Inflammatory macrophage treated with lipopolysaccharide for 1 hour (primary cell): ENCODE data around the gene HEYL.
"Not testable (repeated sequence)": the region's sequence is repeated elsewhere in the genome, so short reads cannot be mapped to it uniquely, and the experiment has no call there.

Experiments used
- DNase-seq, 2 donors: peaks; one replicate each; pipeline ENCODE4 v3.0.0-alpha.2; 2020 to 2022

Gene HEYL

DNA sequence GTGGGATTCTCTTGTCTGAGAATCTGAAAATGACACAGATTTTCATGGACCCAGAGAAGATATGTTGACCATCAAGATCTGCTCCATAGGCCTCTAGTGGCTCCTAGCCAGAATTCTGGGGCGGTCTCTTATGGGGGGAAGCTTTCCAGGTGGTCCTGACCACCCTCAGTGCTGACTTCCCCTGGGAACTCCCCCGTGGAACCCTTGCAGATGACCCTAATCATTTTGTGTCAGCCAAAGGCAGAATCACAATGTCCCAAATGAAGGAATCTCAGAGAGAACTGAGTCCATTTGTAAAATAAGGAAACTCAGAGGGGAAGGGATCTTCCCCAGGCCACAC is 3.6 kb downstream of the HEYL start:
- DNase-seq = no peak

DNA sequence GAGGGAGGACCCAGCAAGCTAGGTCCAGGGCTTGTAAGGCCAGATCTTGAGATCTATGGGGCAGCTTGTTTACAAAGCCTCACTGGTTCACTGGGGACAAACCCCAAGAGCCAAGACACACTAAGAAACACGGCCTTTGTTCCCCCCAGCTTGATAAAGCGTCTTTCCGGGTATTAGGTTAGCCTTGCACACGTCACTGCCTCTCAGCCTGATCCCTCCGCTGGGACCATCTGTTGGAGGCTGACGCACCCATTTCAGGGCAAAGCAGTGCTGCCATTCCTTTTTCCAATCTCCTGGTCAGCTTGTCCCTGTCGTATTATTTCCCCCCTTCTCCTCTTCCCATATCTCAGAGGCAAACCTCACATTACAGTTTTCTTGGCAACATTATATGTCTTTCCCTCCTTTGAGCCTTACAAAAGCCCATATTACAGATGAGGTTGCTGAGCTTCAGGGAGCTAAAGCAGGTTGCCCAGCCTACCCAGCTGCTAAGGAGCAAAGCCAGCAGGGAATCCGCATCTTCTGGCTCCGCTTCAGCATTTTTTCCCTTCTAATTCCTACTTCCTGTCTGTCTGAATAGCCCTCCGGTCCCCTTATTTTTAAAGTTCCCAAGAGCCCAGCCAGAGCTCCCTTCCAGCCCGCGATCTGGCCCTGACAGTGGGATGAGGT is 4.1 kb downstream of the HEYL start:
- no peak for DNase-seq

GRCh38 chr1:39633422-39633821 is 6.0 kb downstream of the HEYL start:
- DNase-seq = no peak

DNA sequence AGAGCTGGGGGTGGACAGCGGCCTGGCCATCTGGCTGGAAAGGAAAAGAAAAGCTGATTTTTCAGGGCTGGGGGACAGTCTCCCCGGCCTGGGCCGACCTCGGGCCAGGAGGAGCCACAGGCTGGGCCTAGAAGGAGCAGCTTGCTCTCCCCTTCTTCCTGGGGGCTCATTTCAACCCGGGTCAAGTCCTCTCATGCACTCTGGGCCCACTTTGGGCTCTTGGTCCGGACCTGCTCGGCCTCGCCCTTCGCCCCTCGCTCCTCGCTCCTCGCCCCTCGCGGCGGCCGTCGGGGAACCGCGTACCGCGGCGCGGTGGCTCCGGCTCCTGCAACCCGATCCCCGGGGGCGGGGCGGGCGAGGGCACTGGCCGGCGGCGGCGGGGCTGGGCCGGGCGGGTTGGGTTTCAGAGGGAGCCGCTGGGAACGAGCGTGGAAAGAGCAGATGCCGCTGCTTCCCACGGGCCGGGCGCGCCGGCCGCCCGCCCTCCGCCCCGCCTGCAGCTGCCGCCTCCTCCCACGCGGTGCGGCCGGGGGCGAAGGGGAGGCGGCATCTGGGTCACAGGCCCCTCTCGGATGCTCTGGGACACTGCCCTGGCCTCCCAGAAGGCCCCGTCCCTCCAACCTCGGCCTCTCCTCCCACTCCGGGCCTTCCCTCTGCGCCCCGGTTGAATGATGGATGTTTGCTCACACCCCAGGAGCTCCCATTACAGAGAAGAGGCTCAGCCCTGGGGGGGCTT is 6.6 kb downstream of the HEYL start:
- DNase-seq = no peak

- DNase-seq = no peak
Observed at GRCh38 chr1:39632323-39632681, 7.1 kb downstream of the HEYL start.

DNA sequence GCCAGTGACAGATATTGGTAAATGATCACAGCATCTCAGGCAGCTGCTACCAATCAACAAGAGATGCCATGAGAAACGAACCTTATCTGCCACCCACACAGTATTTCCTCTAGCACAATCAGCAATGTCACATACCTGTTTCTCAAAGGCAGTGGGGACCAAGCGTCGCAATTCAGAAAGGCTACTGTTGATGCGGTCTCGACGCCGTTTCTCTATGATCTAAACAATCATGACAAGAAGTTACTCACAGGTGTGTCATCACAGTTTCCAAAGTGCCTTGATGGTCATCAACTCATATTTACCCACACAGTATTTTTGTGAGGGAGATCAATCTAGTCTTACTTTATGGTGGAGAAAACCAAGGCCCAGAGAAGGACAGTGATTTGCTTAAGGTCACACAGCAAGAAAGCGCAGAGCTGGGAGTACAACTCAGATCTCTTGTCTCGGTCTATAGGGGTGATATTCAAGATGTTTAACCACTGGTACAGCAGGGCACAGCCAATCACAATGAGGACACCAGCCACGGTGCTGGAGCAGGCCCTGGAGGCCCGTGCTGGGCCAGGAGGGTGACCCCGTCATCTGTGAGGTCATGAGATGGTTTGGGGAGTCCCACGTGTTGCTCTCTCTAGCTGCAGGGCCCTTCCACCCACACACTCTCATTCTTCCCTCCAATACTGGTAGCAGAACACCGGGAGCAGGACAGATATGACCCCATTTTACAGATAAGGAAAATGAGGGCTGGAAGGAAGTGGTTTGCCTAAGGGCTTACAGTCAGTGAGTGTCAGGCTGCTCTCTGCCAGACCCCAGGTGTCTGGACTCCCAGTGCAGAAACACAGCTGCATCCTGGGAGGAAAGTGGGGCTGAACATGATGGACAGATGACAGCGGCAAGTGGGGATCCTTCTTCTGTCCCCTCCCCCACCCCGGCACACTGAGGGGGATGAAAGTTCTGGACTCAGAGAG is 7.8 kb downstream of the HEYL start:
- DNase-seq = no peak

DNA sequence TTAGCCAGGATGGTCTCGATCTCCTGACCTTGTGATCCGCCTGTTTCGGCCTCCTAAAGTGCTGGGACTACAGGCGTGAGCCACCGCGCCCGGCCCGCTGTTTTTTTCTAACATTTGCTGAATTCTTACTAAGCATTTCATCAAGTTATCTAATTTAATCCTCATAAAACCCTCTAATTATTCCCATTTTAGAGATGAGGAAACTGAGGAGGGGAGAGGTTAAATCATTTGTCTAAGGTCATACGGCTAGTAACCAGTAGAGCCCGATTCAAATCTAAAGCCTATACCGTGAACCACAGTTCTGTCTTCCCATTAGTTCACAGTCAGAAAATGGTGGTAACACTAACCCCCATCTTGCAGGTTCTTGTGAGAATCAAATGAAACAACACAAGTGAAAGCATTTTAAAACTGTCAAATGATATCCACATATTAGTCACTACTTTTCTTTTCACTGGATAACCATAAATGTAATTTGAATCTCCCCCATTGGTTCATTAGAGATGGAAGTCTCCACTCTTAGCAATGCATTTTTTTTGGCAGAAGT is 10.6 kb downstream of the HEYL start:
- no peak for DNase-seq

GRCh38 chr1:39626646-39627045 is 12.8 kb downstream of the HEYL start:
- DNase-seq = no peak

DNA sequence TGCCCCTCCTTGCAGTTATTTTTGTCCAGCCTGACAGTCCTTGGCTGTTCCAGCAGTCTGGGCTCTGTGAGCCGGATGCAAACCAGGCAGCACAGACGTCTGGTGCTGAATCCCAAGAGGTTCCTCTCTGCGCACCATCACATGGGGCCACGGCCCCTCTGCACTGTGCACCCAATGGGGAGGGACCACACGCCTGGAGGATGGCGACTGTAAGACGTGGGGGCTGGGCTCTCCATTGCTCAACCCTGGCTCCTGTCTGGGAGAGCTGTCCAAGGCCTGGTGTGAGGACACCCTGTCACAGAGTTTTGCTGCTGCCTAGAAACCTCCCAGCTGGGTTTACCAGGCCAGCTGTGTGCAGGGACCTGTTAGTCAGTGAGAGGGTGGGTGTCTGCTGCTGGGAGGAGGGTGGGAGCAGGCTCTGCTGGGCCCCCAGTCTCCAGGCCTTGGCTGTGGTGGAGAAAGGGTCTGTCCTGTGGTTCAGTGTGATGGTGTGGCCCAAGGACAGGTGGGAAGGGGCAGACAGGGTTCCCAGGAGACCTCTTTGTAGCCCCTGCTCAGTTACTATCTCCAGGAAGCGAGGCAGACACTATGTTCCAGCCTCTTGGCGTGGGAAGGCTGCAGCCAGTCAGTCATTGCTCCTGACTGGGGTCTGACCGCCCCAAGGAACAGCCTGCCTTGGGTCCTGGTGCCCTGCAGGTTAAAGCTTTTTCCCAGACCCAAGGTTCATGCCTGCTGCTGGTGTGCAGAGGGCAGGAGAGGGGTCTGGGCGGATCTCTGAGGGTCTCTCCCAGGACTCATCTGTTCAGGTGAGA is 13.8 kb downstream of the HEYL start:
- no peak for DNase-seq

GRCh38 chr1:39625009-39625408 is 14.4 kb downstream of the HEYL start:
- DNase-seq = no peak

DNA sequence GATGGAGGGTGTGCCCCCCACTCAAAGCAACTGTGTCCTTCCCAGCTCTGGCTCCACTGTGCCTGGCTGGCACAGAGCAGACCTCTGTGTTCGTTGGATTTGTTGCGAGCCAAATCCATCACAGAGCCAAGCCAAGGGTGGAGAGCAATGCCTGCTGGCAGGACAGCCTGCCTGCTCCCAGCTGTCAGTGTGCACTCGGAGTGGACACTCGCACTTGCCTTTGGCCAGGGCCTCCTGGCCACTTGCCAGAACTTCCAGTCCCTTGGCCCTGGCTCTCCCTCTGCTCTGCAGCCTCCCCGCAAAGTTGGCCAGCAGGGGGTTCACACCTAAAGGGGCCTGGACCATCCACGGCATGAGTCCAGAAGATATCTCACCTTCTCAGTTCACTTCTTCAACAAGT is 16.4 kb downstream of the HEYL start:
- no peak for DNase-seq

DNA sequence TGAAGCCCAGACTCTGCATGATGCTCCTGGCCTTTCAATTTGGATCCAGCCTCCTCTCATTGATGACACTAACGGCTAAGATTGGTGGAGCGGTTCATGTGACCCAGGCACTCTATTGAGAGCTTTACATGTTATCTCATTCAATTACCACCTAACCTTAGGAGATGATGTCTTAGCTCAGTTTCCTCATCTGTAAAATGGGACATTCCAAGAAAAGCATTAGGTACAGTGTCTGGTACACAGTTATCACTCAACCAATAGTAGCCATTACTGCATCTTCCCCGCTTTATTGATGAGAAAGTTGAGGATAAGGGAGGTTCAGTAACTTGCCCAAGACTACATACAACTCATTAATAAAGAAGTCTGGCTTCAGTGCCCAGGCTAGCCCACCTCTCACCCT is 17.0 kb downstream of the HEYL start:
- no peak for DNase-seq

DNA sequence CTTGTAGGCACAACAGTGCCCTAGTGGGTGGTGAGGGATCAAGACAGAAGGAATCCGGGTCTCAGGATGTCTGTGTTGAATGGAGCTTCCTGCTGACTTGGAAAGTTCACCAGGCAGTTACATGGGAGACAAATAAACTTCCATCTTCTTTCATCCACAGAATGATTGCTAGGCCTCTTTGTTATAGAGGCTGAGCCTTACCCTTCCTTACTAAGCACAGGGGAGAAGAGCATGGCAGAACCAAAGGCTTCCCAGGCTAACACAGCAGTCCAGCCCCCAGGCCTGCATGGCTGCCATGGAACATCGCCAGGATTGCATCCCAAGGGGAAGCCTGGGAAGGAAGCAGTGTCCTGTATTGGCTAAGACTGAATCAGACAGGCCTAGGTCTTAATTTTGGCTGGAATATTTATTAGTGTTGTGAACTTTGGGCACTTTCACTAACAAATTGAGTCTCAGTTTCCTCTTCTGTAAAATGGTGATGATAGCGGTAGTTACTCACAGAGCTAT is 18.7 kb downstream of the HEYL start:
- DNase-seq = no peak

DNA sequence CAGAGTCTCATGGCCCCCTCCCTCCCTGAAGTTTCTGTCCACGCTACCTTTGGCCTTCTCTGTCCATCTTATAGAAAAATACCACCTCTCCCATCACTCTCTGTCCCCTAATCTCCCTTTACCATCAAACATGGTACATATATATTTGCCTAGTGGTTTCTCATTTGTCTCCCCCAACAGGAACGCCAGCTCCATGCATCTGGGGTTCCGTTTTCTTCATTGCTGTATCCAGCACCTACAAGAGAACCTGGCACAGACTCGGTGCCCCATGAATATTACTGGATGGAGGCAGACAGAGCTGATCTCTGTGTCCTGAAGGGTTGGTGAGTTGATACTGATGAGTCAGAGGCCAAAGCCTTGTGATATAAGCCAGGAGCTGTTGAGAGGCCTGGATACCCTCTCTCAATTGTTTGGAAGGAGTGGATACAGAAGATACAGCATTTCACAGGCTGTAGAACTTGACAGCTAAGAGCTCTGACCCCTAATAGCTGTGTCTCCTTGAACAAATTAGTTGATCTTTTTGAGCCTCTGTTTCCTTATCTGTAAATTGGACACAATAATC is 21.9 kb downstream of the HEYL start:
- no peak for DNase-seq

GRCh38 chr1:39615086-39615673 is 24.3 kb downstream of the HEYL start:
- no peak for DNase-seq

DNA sequence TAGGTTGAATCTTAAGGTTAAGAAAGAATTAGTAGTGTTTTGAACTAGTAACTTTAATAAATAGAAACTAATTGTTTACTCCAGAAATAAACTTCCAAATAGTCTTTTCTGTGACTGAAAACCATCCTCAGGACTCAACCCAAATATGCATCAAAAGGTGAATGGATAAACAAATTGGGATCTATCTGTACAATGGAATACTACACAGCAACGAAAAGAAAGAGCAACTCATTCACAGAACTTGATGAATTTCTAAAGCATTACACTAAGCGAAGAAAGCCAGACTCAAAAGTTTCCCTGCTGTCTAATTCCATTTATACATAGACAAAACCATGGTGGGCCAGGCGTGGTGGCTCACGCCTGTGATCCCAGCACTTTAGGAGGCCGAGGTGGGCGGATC is 25.0 kb downstream of the HEYL start:
- DNase-seq = no peak

GRCh38 chr1:39613250-39613649 is 26.2 kb downstream of the HEYL start:
- no peak for DNase-seq

DNA sequence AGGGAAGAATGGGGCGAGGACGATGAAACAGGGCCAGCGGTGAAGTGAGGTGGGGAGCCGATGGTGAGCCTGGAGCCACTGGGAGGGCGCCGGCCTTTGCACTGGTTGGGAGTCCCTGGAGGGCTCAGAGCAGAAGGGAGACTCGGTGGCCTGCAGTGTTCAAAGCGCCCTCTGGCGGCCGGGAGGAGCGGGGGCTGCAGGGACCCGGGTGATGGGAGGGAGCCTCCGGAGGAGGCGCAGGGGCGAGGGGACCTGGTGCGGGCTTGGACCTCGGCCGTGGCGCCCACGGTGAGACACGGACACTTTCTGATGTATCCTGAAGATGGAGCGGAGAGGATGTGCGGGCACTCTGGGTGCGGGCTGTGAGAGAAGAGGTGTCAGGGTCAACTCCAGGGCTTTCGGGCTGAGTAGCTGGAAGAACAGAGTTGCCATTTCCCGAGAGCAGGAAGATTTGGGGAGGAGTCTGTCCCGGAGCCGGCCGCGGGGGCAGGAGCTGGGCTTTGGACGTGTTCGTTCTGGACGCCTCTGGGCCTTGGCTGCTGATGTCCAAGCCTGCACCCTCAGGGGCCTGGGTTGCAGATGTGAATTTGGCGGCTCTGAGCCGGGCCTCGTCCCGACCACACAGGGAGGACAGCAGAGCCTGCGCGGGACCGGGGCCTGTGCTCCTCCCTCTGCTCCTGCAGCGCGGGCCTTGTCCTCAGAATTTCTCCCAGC is 29.7 kb downstream of the HEYL start:
- DNase-seq = peak; percentile 8 to 38

GRCh38 chr1:39608921-39609320 is 30.5 kb downstream of the HEYL start:
- peak; percentile 24 to 37 for DNase-seq

- not testable (repeated sequence) for DNase-seq
Observed at GRCh38 chr1:39603677-39604076, 35.8 kb downstream of the HEYL start.
